NCI-H128 (cell line): ENCODE results near the gene PDZRN3.

Experiments
- DNase-seq: peaks from one replicate; lab custom pipeline; 2025; ENCODE audit not compliant: unreplicated experiment; lab: John Stamatoyannopoulos, UW

PDZRN3 gene

GRCh38 chr3:73431183-73431900 is 193.4 kb downstream of the PDZRN3 start:
- DNase-seq = no peak

GRCh38 chr3:73427048-73427706 is 197.6 kb downstream of the PDZRN3 start:
- no peak for DNase-seq

GRCh38 chr3:73426606-73427005 is 198.1 kb downstream of the PDZRN3 start:
- no peak for DNase-seq

- DNase-seq = no peak
Observed at GRCh38 chr3:73423116-73423515, 201.6 kb downstream of the PDZRN3 start.

GRCh38 chr3:73422571-73422970 is 202.2 kb downstream of the PDZRN3 start:
- DNase-seq = no peak

- DNase-seq = no peak
Observed at GRCh38 chr3:73419942-73420341, 204.8 kb downstream of the PDZRN3 start.

GRCh38 chr3:73419179-73419803 is 205.4 kb downstream of the PDZRN3 start:
- DNase-seq = no peak

- DNase-seq = no peak
Observed at GRCh38 chr3:73418681-73419080, 206.1 kb downstream of the PDZRN3 start.

- DNase-seq = no peak
Observed at GRCh38 chr3:73415118-73415517, 209.6 kb downstream of the PDZRN3 start.

GRCh38 chr3:73413619-73414018 is 211.1 kb downstream of the PDZRN3 start:
- no peak for DNase-seq

GRCh38 chr3:73411993-73412392 is 212.7 kb downstream of the PDZRN3 start:
- DNase-seq = no peak

- no peak for DNase-seq
Observed at GRCh38 chr3:73411545-73411944, 213.2 kb downstream of the PDZRN3 start.

GRCh38 chr3:73409138-73409763 is 215.5 kb downstream of the PDZRN3 start:
- DNase-seq = no peak

- DNase-seq = no peak
Observed at GRCh38 chr3:73408634-73409033, 216.1 kb downstream of the PDZRN3 start.

GRCh38 chr3:73407577-73407976 is 217.2 kb downstream of the PDZRN3 start:
- no peak for DNase-seq

- no peak for DNase-seq
Observed at GRCh38 chr3:73405853-73406252, 218.9 kb downstream of the PDZRN3 start.

- no peak for DNase-seq
Observed at GRCh38 chr3:73405000-73405399, 219.7 kb downstream of the PDZRN3 start.

GRCh38 chr3:73404435-73404834 is 220.3 kb downstream of the PDZRN3 start:
- DNase-seq = no peak

- no peak for DNase-seq
Observed at GRCh38 chr3:73403444-73403843, 221.3 kb downstream of the PDZRN3 start.

- no peak for DNase-seq
Observed at GRCh38 chr3:73401616-73402279, 223.0 kb downstream of the PDZRN3 start.

GRCh38 chr3:73401059-73401458 is 223.7 kb downstream of the PDZRN3 start:
- DNase-seq = no peak
